H1 (cell line): ENCODE data around the gene ATP7B. TPM values are rescaled to one million over a fixed set of nuclear protein-coding genes. Genes with fewer than 3 reads are reported as not detected.

Experiments used
- CTCF ChIA-PET: fragments of 300-600 bp; sonication (Branson Sonifier 250); formaldehyde crosslinking; loops from one replicate; lab custom pipeline; 2021; ENCODE audit not compliant: partially characterized antibody; lab: Charles Lee
- POLR2A ChIA-PET: fragments of 300-600 bp; sonication (Branson Sonifier 250); formaldehyde crosslinking; loops from one replicate; lab custom pipeline; 2021; ENCODE audit warnings: inconsistent platforms; ENCODE audit not compliant: partially characterized antibody; lab: Charles Lee
- DNase-seq, 2 experiments: peaks; one replicate each; pipeline versions ENCODE4 v3.0.0 to v3.0.0-alpha.2; 2010 to 2022; ENCODE audit warnings: low spot score in 2 of 2, low read depth in 1 of 2, mixed read lengths in 1 of 2
- FAIRE-seq: peaks from 2 replicates; lab custom pipeline; 2011; peaks lifted over from hg19 to GRCh38; lab: Jason Lieb, UNC
- H2AFZ ChIP-seq: 2 replicates; pipeline ENCODE4 v1.8.1; 2012; ENCODE audit warnings: low read length, inconsistent platforms
- H2AK5ac ChIP-seq: 2 replicates; pipeline ENCODE4 v1.6.1; 2013; ENCODE audit warnings: low read depth, low read length
- H2BK120ac ChIP-seq: replicated peaks from 2 replicates; pipeline ENCODE3; 2013; ENCODE audit warnings: low read depth, low read length, inconsistent platforms
- H2BK12ac ChIP-seq: 2 replicates; pipeline ENCODE4 v1.6.1; 2013; ENCODE audit warnings: low read depth, low read length
- H2BK15ac ChIP-seq: 2 replicates; pipeline ENCODE4 v1.6.1; 2013; ENCODE audit warnings: low read length
- H2BK20ac ChIP-seq: 2 replicates; pipeline ENCODE4 v1.6.1; 2013; ENCODE audit warnings: low read length
- H2BK5ac ChIP-seq: 2 replicates; pipeline ENCODE4 v1.6.1; 2013; ENCODE audit warnings: low read depth, low read length
- H3K14ac ChIP-seq: 2 replicates; pipeline ENCODE4 v1.6.1; 2013; ENCODE audit warnings: inconsistent platforms; ENCODE audit not compliant: insufficient read length
- H3K18ac ChIP-seq: 2 replicates; pipeline ENCODE4 v1.6.1; 2013; ENCODE audit warnings: low read length; ENCODE audit errors: extremely low read depth
- H3K23ac ChIP-seq: 2 replicates; pipeline ENCODE4 v1.6.1; 2013; ENCODE audit warnings: inconsistent platforms; ENCODE audit not compliant: insufficient read length
- H3K23me2 ChIP-seq: 2 replicates; pipeline ENCODE4 v1.6.1; 2013; ENCODE audit warnings: low read depth, low read length
- H3K27ac ChIP-seq: 2 replicates; pipeline ENCODE4 v1.6.1; 2011; ENCODE audit warnings: low read depth, low read length, inconsistent platforms
- H3K27me3 ChIP-seq, 4 experiments: replicated peaks in 1 of 4; 1 replicate in 1 of 4; 2 replicates in 3 of 4; pipeline versions ENCODE4 v1.6.1 to v1.8.1; 2011 to 2013; ENCODE audit warnings: low read length in 3 of 4, mild to moderate bottlenecking in 3 of 4, inconsistent platforms in 2 of 4, mixed read lengths in 2 of 4, moderate library complexity in 1 of 4; ENCODE audit not compliant: control insufficient read depth in 3 of 4, insufficient read depth in 3 of 4; ENCODE audit errors: extremely low read depth in 1 of 4
- H3K36me3 ChIP-seq, 4 experiments: 2 replicates each; pipeline versions ENCODE4 v1.6.1 to v1.8.1; 2011 to 2013; ENCODE audit warnings: mild to moderate bottlenecking in 4 of 4, low read length in 3 of 4, moderate library complexity in 2 of 4, control low read depth in 1 of 4, inconsistent platforms in 1 of 4; ENCODE audit not compliant: insufficient read depth in 4 of 4, control insufficient read depth in 2 of 4
- H3K4ac ChIP-seq: replicated peaks from 2 replicates; pipeline ENCODE3; 2013; ENCODE audit warnings: low read length, low read depth, mixed read lengths, inconsistent platforms; ENCODE audit not compliant: insufficient read length
- H3K4me1 ChIP-seq, 4 experiments: replicated peaks in 1 of 4; 1 replicate in 1 of 4; 2 replicates in 3 of 4; pipeline versions ENCODE4 v1.6.1 to v1.8.1; 2011 to 2013; ENCODE audit warnings: low read length in 3 of 4, inconsistent platforms in 2 of 4, mixed read lengths in 1 of 4; ENCODE audit not compliant: insufficient read depth in 4 of 4, control insufficient read depth in 3 of 4
- H3K4me2 ChIP-seq, 2 experiments: 2 replicates each; pipeline versions ENCODE4 v1.6.1 to v1.8.1; 2011 to 2013; ENCODE audit warnings: low read depth in 2 of 2, low read length in 2 of 2, control low read depth in 1 of 2, inconsistent platforms in 1 of 2, mild to moderate bottlenecking in 1 of 2; ENCODE audit not compliant: insufficient read depth in 1 of 2
- H3K4me3 ChIP-seq, 4 experiments: fragments of 200-600, 300-600 bp in 1 of 4; sonication (generic), shearing (Covaris generic), sonication (Bioruptor Twin) in 1 of 4; 2 replicates each; pipeline versions ENCODE4 v1.5.1 to v1.8.1; 2011 to 2016; ENCODE audit warnings: low read length in 4 of 4, low read depth in 3 of 4, control low read depth in 2 of 4, inconsistent platforms in 2 of 4, mild to moderate bottlenecking in 2 of 4, mixed read lengths in 1 of 4, moderate library complexity in 1 of 4; ENCODE audit not compliant: insufficient read depth in 2 of 4; ENCODE audit errors: extremely low read depth in 1 of 4
- H3K56ac ChIP-seq: replicated peaks from 2 replicates; pipeline ENCODE3; 2013; ENCODE audit warnings: low read depth, mild to moderate bottlenecking, mixed read lengths, low read length, inconsistent platforms; ENCODE audit not compliant: insufficient read length
- H3K79me1 ChIP-seq: 2 replicates; pipeline ENCODE4 v1.6.1; 2013; ENCODE audit warnings: low read depth, low read length, control low read depth
- H3K79me2 ChIP-seq, 2 experiments: 2 replicates each; pipeline versions ENCODE4 v1.6.1 to v1.8.1; 2012 to 2013; ENCODE audit warnings: low read length in 2 of 2, mild to moderate bottlenecking in 2 of 2, inconsistent platforms in 1 of 2; ENCODE audit not compliant: insufficient read depth in 2 of 2, control insufficient read depth in 1 of 2
- H3K9ac ChIP-seq, 4 experiments: replicated peaks in 1 of 4; 1 replicate in 1 of 4; 2 replicates in 3 of 4; pipeline versions ENCODE4 v1.6.1 to v1.8.1; 2011 to 2013; ENCODE audit warnings: low read depth in 3 of 4, low read length in 3 of 4, control low read depth in 2 of 4, mild to moderate bottlenecking in 2 of 4, moderate library complexity in 2 of 4, inconsistent platforms in 1 of 4; ENCODE audit errors: extremely low read depth in 1 of 4
- H3K9me3 ChIP-seq, 2 experiments: 2 replicates each; pipeline versions ENCODE4 v1.6.1 to v1.8.1; 2012 to 2013; ENCODE audit warnings: mild to moderate bottlenecking in 2 of 2, moderate library complexity in 2 of 2, control low read depth in 1 of 2, inconsistent platforms in 1 of 2, low read depth in 1 of 2, low read length in 1 of 2, mixed read lengths in 1 of 2; ENCODE audit not compliant: insufficient read depth in 2 of 2
- H4K20me1 ChIP-seq, 2 experiments: replicated peaks in 1 of 2; 2 replicates each; pipeline versions ENCODE3 to v1.8.1; 2011 to 2013; ENCODE audit warnings: inconsistent platforms in 2 of 2, low read length in 2 of 2, mild to moderate bottlenecking in 1 of 2; ENCODE audit not compliant: insufficient read depth in 2 of 2, control insufficient read depth in 1 of 2
- H4K5ac ChIP-seq: 2 replicates; pipeline ENCODE4 v1.6.1; 2013; ENCODE audit warnings: low read length, low read depth, mixed read lengths, inconsistent platforms; ENCODE audit not compliant: insufficient read length
- H4K8ac ChIP-seq: 2 replicates; pipeline ENCODE4 v1.8.0; 2013; ENCODE audit warnings: mild to moderate bottlenecking, moderate library complexity, low read length, inconsistent platforms; ENCODE audit not compliant: insufficient read depth; ENCODE audit errors: extremely low read depth
- H4K91ac ChIP-seq: replicated peaks from 2 replicates; pipeline ENCODE3; 2013; ENCODE audit warnings: low read length, mixed read lengths, inconsistent platforms; ENCODE audit not compliant: insufficient read length
- CBX8 ChIP-seq: fragments of 300-800, 300-1000 bp; sonication (generic); IDR thresholded peaks from 2 replicates; pipeline ENCODE4 v1.7.1; 2016; ENCODE audit warnings: low read depth, low read length, borderline replicate concordance
- CREB1 ChIP-seq: IDR thresholded peaks from 2 replicates; pipeline ENCODE4 v1.6.1; 2012; ENCODE audit warnings: inconsistent platforms
- EGR1 ChIP-seq: IDR thresholded peaks from 2 replicates; pipeline ENCODE4 v1.6.1; 2011; ENCODE audit warnings: low read depth, low read length, borderline replicate concordance
- GTF2F1 ChIP-seq: IDR thresholded peaks from 2 replicates; pipeline ENCODE4 v1.6.1; 2012; ENCODE audit warnings: low read depth, low read length, improper control_type of control experiment, borderline replicate concordance
- POLR2A ChIP-seq, 2 experiments: IDR thresholded peaks; 1 replicate in 1 of 2; 2 replicates in 1 of 2; pipeline ENCODE4 v1.6.1; 2011; ENCODE audit warnings: low read depth in 2 of 2, low read length in 2 of 2, mild to moderate bottlenecking in 2 of 2; ENCODE audit errors: control extremely low read depth in 1 of 2
- POLR2AphosphoS5 ChIP-seq: IDR thresholded peaks from 2 replicates; pipeline ENCODE4 v1.6.1; 2011; ENCODE audit warnings: low read depth, low read length
- WGBS, 2 experiments: shearing (Covaris generic) in 1 of 2; methylation state at CpG; one replicate each; pipeline versions ENCODE4 v1.1.6 to v1.1.7; 2013 to 2015; ENCODE audit warnings: low lambda C conversion rate in 2 of 2, mixed read lengths in 2 of 2, inconsistent platforms in 1 of 2, low coverage in 1 of 2, missing lambda C conversion rate in 1 of 2; ENCODE audit not compliant: insufficient replicate concordance in 2 of 2, insufficient coverage in 1 of 2, insufficient read length in 1 of 2; ENCODE audit errors: extremely low coverage in 1 of 2, missing lambda C conversion rate in 1 of 2; 5-methylcytosine and 5-hydroxymethylcytosine counted together
- polyA plus RNA-seq, 7 experiments: library from polyadenylated mRNA; depleted of rRNA in 3 of 7; stranded (reverse) in 5 of 7; unstranded in 2 of 7; fragments of >200 nt in 5 of 7; fragments of 200-250 nt in 2 of 7; gene quantifications; 1 replicate in 5 of 7; 2 replicates in 1 of 7; 4 replicates in 1 of 7; pipeline versions ENCODE4 v1.2.1 to v1.2.3, GENCODE V29; 2011 to 2013; ENCODE audit warnings: missing spikeins in 2 of 7, mixed read lengths in 2 of 7
- total RNA-seq: library from RNA; stranded (reverse); fragmentation: NEBNext Ultra II Directional; extraction: Animal tissue kit (Norgen Biotek cat#: 25700); gene quantifications from 2 replicates; pipeline ENCODE4 v1.2.1, GENCODE V29; 2021

The ATP7B gene
- total and polyA plus RNA-seq, 2 of the 8 experiments (the other 6 are each of a cell fraction or from before 2014, with no cell fraction given): 4.1 to 9.2 TPM

DNA sequence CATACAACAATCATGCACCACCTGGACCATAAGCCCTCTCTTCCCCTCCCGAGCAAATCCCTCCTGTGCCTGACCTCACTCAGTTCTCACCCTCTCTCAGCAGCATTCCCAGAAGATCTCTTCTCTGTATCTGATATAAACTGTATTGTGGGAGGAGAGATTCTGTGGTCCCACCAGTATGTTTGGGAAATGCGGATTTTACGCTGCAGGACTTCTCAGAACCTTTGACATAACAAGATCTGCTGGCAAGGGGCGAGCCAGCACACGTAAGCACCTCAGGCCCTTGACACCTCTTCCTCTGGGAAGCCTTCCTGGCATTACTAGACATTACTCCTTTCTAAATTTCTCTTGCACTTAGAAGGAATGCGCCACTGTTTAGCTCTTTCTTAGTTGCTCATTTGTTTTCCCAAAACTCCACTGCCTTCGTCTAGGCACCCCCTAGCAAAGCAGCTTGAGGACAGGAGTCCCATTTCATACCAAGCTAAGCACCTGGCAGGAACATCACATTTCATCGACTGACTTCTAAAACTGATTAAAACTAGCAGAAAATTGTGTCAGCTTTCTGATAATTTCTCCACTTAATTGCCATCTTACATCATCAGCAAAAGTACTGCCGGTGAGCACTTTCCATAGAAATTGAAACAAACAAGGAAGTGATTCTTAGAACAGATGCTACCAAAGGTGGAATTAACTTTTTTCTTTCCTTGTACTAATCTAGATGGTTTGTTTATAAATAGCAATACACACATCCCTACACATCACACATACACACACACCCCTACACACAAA is 86.3 kb downstream of the ATP7B start:
- no peak for TF ChIP-seq CBX8
- no peak for TF ChIP-seq POLR2A (IDR thresholded peaks at IDR 0.05; ENCODE audit: control extremely low read depth in 1 of 2, low read depth in 2 of 2, low read length in 2 of 2)
- TF ChIP-seq EGR1: no peak
- no peak for TF ChIP-seq POLR2AphosphoS5
- TF ChIP-seq GTF2F1: no peak
- TF ChIP-seq CREB1: no peak

More for the DNA sequence above, 86.3 kb downstream of the ATP7B start:
- H3K23me2 ChIP-seq: peaks cover 3% of the 10 kb centered on the region; the same call in 1 of the 2 replicates
- H3K4me1 ChIP-seq: no peaks in the 10 kb centered on the region
- ChIA-PET CTCF (interaction anchor here (0.9 to 3.3 kb wide), 5 partner anchors 11 to 216 kb away, joined by 3 to 18 read pairs (median 6); no protein-coding TSS in a partner anchor), POLR2A (no interaction called here)
- H3K79me2 ChIP-seq: no peaks in the 10 kb centered on the region
- no peak overlapping the region for H4K91ac ChIP-seq
- no peak overlapping the region for H4K8ac ChIP-seq
- DNase-seq (no peak), FAIRE-seq (no peak)
- no peak overlapping the region for H3K27ac ChIP-seq
- H3K27me3 ChIP-seq: no peaks in the 10 kb centered on the region
- H2AFZ ChIP-seq: no peak overlapping the region
- H3K9me3 ChIP-seq: no peaks in the 10 kb centered on the region
- H2BK5ac ChIP-seq: no peak overlapping the region
- no peaks in the 10 kb centered on the region for H3K79me1 ChIP-seq
- H3K23ac ChIP-seq: no peak overlapping the region
- no peak overlapping the region for H3K4me3 ChIP-seq
- no peak overlapping the region for H2BK120ac ChIP-seq
- no peaks in the 10 kb centered on the region for H3K36me3 ChIP-seq
- no peak overlapping the region for H3K4me2 ChIP-seq
- H4K5ac ChIP-seq: no peak overlapping the region
- no peak overlapping the region for H2BK15ac ChIP-seq
- H2BK20ac ChIP-seq: no peak overlapping the region
- no peak overlapping the region for H3K18ac ChIP-seq
- H3K4ac ChIP-seq: no peak overlapping the region
- no peak overlapping the region for H3K9ac ChIP-seq
- no peak overlapping the region for H2AK5ac ChIP-seq
- no peak overlapping the region for H2BK12ac ChIP-seq
- no peak overlapping the region for H3K14ac ChIP-seq
- 87% methylated on average over 9 of the region's 9 CpGs; no CpG with 5 or more reads in 1 of the 2 experiments for WGBS, 2 experiments
- H4K20me1 ChIP-seq: peaks cover 3 to 4% of the 10 kb centered on the region in 2 experiments
- H3K56ac ChIP-seq: no peak overlapping the region
